NCI-H1417 treated with DMSO at 0.1 percent for 48 hours (cell line): ENCODE data around the gene LYAR.
A peak's percentile ranks its signal among the peaks of the same experiment; 100 is the strongest.

ENCODE experiments used
- DNase-seq: peaks from one replicate; lab custom pipeline; 2025; lab: John Stamatoyannopoulos, UW

The LYAR gene

GRCh38 chr4:4289941-4290850 is at the start of gene LYAR, which contains the start of gene ZBTB49:
Gene LYAR, minus strand, starts transcription at chr4:4290154. Its CDS starts 6,412 bp downstream, at chr4:4283742.
Gene ZBTB49, plus strand, starts transcription at chr4:4290251. Its CDS starts 9,695 bp downstream, at chr4:4299946.
- peak; percentile 17 for DNase-seq

- DNase-seq = no peak
Observed at GRCh38 chr4:4339504-4340085, 49.6 kb upstream of the LYAR start.

GRCh38 chr4:4338210-4339001 is 48.5 kb upstream of the LYAR start:
- no peak for DNase-seq

- DNase-seq = no peak
Observed at GRCh38 chr4:4334798-4335520, 45.0 kb upstream of the LYAR start.

GRCh38 chr4:4333265-4333706 is 43.3 kb upstream of the LYAR start:
- DNase-seq = no peak

GRCh38 chr4:4332529-4332928 is 42.6 kb upstream of the LYAR start:
- DNase-seq = no peak

- DNase-seq = no peak
Observed at GRCh38 chr4:4330794-4331193, 40.8 kb upstream of the LYAR start.

GRCh38 chr4:4329496-4329895 is 39.5 kb upstream of the LYAR start:
- no peak for DNase-seq

GRCh38 chr4:4328840-4329239 is 38.9 kb upstream of the LYAR start:
- DNase-seq = no peak

- DNase-seq = no peak
Observed at GRCh38 chr4:4328206-4328605, 38.3 kb upstream of the LYAR start.

GRCh38 chr4:4327652-4328121 is 37.7 kb upstream of the LYAR start:
- no peak for DNase-seq

GRCh38 chr4:4326166-4326565 is 36.2 kb upstream of the LYAR start:
- no peak for DNase-seq

- DNase-seq = no peak
Observed at GRCh38 chr4:4325321-4325720, 35.4 kb upstream of the LYAR start.

GRCh38 chr4:4323705-4324534 is 34.0 kb upstream of the LYAR start:
- no peak for DNase-seq

- no peak for DNase-seq
Observed at GRCh38 chr4:4321951-4322688, 32.2 kb upstream of the LYAR start.

- no peak for DNase-seq
Observed at GRCh38 chr4:4320951-4321714, 31.2 kb upstream of the LYAR start.

- no peak for DNase-seq
Observed at GRCh38 chr4:4320528-4320927, 30.6 kb upstream of the LYAR start.

GRCh38 chr4:4317496-4318232 is 27.7 kb upstream of the LYAR start:
- DNase-seq = no peak

GRCh38 chr4:4316150-4316495 is 26.2 kb upstream of the LYAR start:
- no peak for DNase-seq
